ENCODE data around the gene TUBGCP3. TPM values are rescaled to one million over a fixed set of nuclear protein-coding genes. Genes with fewer than 3 reads are reported as not detected.

Gene TUBGCP3
- total and polyA plus RNA-seq, 2 donors (not counting 1 experiment from before 2014, with no cell fraction given): 30.6 to 65.1 TPM

DNA sequence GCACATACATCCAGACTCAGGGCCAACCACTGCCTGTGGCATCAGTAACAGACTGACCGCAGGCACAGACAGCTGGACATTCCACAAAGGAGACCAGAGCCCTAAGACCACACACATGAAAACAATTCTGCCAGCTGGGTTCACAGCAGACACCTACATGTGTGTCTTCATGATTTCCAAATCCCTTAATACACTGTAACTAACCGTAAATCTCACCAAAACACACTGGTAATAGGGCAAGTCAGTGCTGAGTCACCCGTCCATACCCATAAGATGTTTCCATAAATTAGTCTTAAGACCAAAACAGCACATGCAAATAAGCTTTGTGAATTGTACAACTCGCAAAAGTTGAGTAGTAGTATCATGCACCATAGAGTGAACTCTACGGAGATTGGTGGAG lies 65.4 kb downstream of the TUBGCP3 start:
- H3K4me3 ChIP-seq (ENCODE audit: control extremely low read depth in 1 of 5, extremely low read depth in 1 of 5, insufficient read depth in 1 of 5, low read depth in 2 of 5, low read length in 4 of 5): no peak overlapping the region
- Mint-ChIP-seq H3K9me3 (ENCODE audit: insufficient read depth) (no peaks in the 10 kb centered on the region), H3K4me3 (no peak overlapping the region), H3K4me1 (no peaks in the 10 kb centered on the region), H3K27me3 (no peaks in the 10 kb centered on the region), H3K27ac (no peak overlapping the region)
- H3K27me3 ChIP-seq (replicated peaks in 1 of 4; ENCODE audit: control extremely low read depth in 1 of 4, control insufficient read depth in 3 of 4, insufficient read depth in 4 of 4, low read length in 3 of 4): no peaks in the 10 kb centered on the region
- 95% methylated on average over 4 of the region's 5 CpGs for WGBS (ENCODE audit: insufficient coverage)
- H3K9me3 ChIP-seq (ENCODE audit: control extremely low read depth in 1 of 3, control insufficient read depth in 2 of 3, insufficient read depth in 1 of 3, low read length in 2 of 3): no peaks in the 10 kb centered on the region
- H3K4me2 ChIP-seq (replicated peaks; ENCODE audit: low read depth, low read length, poor library complexity, severe bottlenecking): no peak overlapping the region
- H3K79me2 ChIP-seq (ENCODE audit: control insufficient read depth, insufficient read depth, low read length): peaks cover 8% of the 10 kb centered on the region
- POLR2A ChIA-PET: no interaction called here
- TF ChIP-seq, protein P1, sequence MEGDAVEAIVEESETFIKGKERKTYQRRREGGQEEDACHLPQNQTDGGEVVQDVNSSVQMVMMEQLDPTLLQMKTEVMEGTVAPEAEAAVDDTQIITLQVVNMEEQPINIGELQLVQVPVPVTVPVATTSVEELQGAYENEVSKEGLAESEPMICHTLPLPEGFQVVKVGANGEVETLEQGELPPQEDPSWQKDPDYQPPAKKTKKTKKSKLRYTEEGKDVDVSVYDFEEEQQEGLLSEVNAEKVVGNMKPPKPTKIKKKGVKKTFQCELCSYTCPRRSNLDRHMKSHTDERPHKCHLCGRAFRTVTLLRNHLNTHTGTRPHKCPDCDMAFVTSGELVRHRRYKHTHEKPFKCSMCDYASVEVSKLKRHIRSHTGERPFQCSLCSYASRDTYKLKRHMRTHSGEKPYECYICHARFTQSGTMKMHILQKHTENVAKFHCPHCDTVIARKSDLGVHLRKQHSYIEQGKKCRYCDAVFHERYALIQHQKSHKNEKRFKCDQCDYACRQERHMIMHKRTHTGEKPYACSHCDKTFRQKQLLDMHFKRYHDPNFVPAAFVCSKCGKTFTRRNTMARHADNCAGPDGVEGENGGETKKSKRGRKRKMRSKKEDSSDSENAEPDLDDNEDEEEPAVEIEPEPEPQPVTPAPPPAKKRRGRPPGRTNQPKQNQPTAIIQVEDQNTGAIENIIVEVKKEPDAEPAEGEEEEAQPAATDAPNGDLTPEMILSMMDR (IDR thresholded peaks at IDR 0.05): no peak
- no peak for TF ChIP-seq EZH2 (IDR thresholded peaks at IDR 0.05; ENCODE audit: borderline replicate concordance, insufficient read depth, low read depth, low read length, poor library complexity, severe bottlenecking)
- no peak overlapping the region for H2AFZ ChIP-seq (ENCODE audit: insufficient read depth, low read depth, low read length, poor library complexity, severe bottlenecking)
- ATAC-seq (ENCODE audit: low read depth) (no peak), DNase-seq (no peak)
- H3K27ac ChIP-seq (ENCODE audit: low read length in 2 of 2): no peak overlapping the region
- H4K20me1 ChIP-seq (ENCODE audit: control insufficient read depth, insufficient read depth, low read length, poor library complexity, severe bottlenecking): no peaks in the 10 kb centered on the region
- intact Hi-C loops (cut with micrococcal nuclease): no loop called here
- no peak overlapping the region for H3K9ac ChIP-seq (ENCODE audit: low read length)
- CTCF ChIA-PET: no interaction called here
- H3K36me3 ChIP-seq (replicated peaks in 1 of 2; ENCODE audit: control extremely low read depth in 1 of 2, control insufficient read depth in 1 of 2, extremely low read depth in 1 of 2, insufficient read depth in 2 of 2, low read length in 1 of 2): peaks cover 9 to 43% of the 10 kb centered on the region in 2 experiments
- no peaks in the 10 kb centered on the region for H3K4me1 ChIP-seq (ENCODE audit: control insufficient read depth in 2 of 2, insufficient read depth in 2 of 2, low read length in 2 of 2)

DNA sequence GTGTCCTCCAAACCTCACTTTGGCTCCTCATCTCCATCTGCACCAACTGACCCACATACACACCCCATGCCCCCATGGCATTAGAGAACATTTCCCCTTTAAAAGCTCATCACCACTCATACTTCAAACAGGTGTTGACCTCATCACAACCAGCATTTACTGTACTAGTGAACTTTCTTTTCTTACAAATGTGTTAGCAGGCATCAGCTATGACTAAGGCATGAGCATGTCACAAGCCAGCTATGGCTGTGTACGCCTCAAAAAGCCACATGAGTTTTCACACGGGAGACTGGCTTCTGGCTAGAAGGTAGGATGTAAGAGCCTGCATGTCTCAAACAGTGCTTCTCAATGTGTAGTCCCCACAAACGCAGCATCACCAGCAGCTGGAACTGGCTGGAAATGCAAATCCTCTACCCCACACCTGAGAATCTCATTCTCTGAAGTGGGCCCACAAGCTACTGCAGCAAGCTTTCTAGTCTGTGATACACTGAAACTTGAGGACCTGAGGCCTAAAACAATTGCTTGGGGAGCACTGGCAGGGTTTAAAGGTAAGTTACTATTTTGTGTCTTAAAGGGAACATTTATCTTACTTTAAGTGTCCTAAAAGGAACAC lies 66.8 kb downstream of the TUBGCP3 start:
- no peak overlapping the region for H3K4me3 ChIP-seq (ENCODE audit: control extremely low read depth in 1 of 5, extremely low read depth in 1 of 5, insufficient read depth in 1 of 5, low read depth in 2 of 5, low read length in 4 of 5)
- H3K79me2 ChIP-seq (ENCODE audit: control insufficient read depth, insufficient read depth, low read length): peaks cover 3% of the 10 kb centered on the region
- no peak overlapping the region for H3K9ac ChIP-seq (ENCODE audit: low read length)
- intact Hi-C loops (cut with micrococcal nuclease): no loop called here
- peaks cover 12 to 49% of the 10 kb centered on the region in 2 experiments for H3K36me3 ChIP-seq (replicated peaks in 1 of 2; ENCODE audit: control extremely low read depth in 1 of 2, control insufficient read depth in 1 of 2, extremely low read depth in 1 of 2, insufficient read depth in 2 of 2, low read length in 1 of 2)
- DNase-seq (no peak), ATAC-seq (ENCODE audit: low read depth) (no peak)
- no peaks in the 10 kb centered on the region for H3K9me3 Mint-ChIP-seq (ENCODE audit: insufficient read depth)
- WGBS (ENCODE audit: insufficient coverage): 84% methylated on average over 2 of the region's 3 CpGs
- ChIA-PET POLR2A (interaction anchor here (0.6 kb wide), 1 partner anchor 9 kb away, joined by 3 read pairs; no protein-coding TSS in a partner anchor), CTCF (interaction anchor here (1.0 kb wide), 1 partner anchor 24 kb away, joined by 3 read pairs; no protein-coding TSS in a partner anchor)
- H3K27me3 Mint-ChIP-seq: no peaks in the 10 kb centered on the region
- H3K9me3 ChIP-seq (ENCODE audit: control extremely low read depth in 1 of 3, control insufficient read depth in 2 of 3, insufficient read depth in 1 of 3, low read length in 2 of 3): no peaks in the 10 kb centered on the region
- no peak overlapping the region for H3K4me2 ChIP-seq (replicated peaks; ENCODE audit: low read depth, low read length, poor library complexity, severe bottlenecking)
- H3K4me3 Mint-ChIP-seq: no peak overlapping the region
- H3K27me3 ChIP-seq (replicated peaks in 1 of 4; ENCODE audit: control extremely low read depth in 1 of 4, control insufficient read depth in 3 of 4, insufficient read depth in 4 of 4, low read length in 3 of 4): no peaks in the 10 kb centered on the region
- no peak overlapping the region for H2AFZ ChIP-seq (ENCODE audit: insufficient read depth, low read depth, low read length, poor library complexity, severe bottlenecking)
- TF ChIP-seq EZH2 (IDR thresholded peaks at IDR 0.05; ENCODE audit: borderline replicate concordance, insufficient read depth, low read depth, low read length, poor library complexity, severe bottlenecking): no peak
- TF ChIP-seq, protein P1 (IDR thresholded peaks at IDR 0.05): no peak
- no peaks in the 10 kb centered on the region for H4K20me1 ChIP-seq (ENCODE audit: control insufficient read depth, insufficient read depth, low read length, poor library complexity, severe bottlenecking)
- no peaks in the 10 kb centered on the region for H3K4me1 ChIP-seq (ENCODE audit: control insufficient read depth in 2 of 2, insufficient read depth in 2 of 2, low read length in 2 of 2)
- H3K4me1 Mint-ChIP-seq: no peaks in the 10 kb centered on the region
- no peak overlapping the region for H3K27ac ChIP-seq (ENCODE audit: low read length in 2 of 2)
- no peak overlapping the region for H3K27ac Mint-ChIP-seq

Measured in B cell (primary cell).